ENCODE measurements around the gene ZBTB21. TPM values are rescaled to one million over a fixed set of nuclear protein-coding genes. Genes with fewer than 3 reads are reported as not detected.

The ZBTB21 gene
- polyA plus RNA-seq (2013, experiment 1 of 2): 8.5 TPM
- polyA plus RNA-seq (2013, experiment 2 of 2): 8.7 TPM

GRCh38 chr21:42009831-42010506 lies at the start of gene ZBTB21:
Gene ZBTB21 (minus strand): TSS chr21:42010360. CDS start chr21:41994095, 16,265 bp downstream.
- Histone ChIP-seq H3K36me3 (ENCODE audit: control insufficient read depth, insufficient read depth, low read length) (peaks cover 23% of the 10 kb centered on the region), H3K4me1 (ENCODE audit: control insufficient read depth, insufficient read depth, low read length, poor library complexity, severe bottlenecking) (no peaks in the 10 kb centered on the region), H3K27ac (ENCODE audit: low read depth, low read length, severe bottlenecking) (peak within 1 kb of the TSS; percentile 99), H3K4me3 (ENCODE audit: extremely low read depth, insufficient read depth, low read length, poor library complexity, severe bottlenecking) (peak within 1 kb of the TSS; percentile 70), H3K9me3 (ENCODE audit: control insufficient read depth, low read length) (peaks cover 4% of the 10 kb centered on the region)
- 0% methylated on average over 54 to 64 of the region's 75 CpGs for WGBS, 2 experiments (ENCODE audit: insufficient coverage in 2 of 2)

- 82 to 84% methylated on average over 6 of the region's 10 CpGs for WGBS, 2 experiments (ENCODE audit: insufficient coverage in 2 of 2)
- Histone ChIP-seq H3K27ac (ENCODE audit: low read depth, low read length, severe bottlenecking) (no peak overlapping the region), H3K9me3 (ENCODE audit: control insufficient read depth, low read length) (no peaks in the 10 kb centered on the region), H3K4me3 (ENCODE audit: extremely low read depth, insufficient read depth, low read length, poor library complexity, severe bottlenecking) (no peak overlapping the region), H3K4me1 (ENCODE audit: control insufficient read depth, insufficient read depth, low read length, poor library complexity, severe bottlenecking) (peaks cover 17% of the 10 kb centered on the region), H3K36me3 (ENCODE audit: control insufficient read depth, insufficient read depth, low read length) (no peaks in the 10 kb centered on the region)
These were observed 49.6 kb upstream of the ZBTB21 start for GRCh38 chr21:42059721-42060120.

GRCh38 chr21:42059141-42059540 lies 49.0 kb upstream of the ZBTB21 start:
- no peaks in the 10 kb centered on the region for H3K9me3 ChIP-seq (ENCODE audit: control insufficient read depth, low read length)
- no peak overlapping the region for H3K27ac ChIP-seq (ENCODE audit: low read depth, low read length, severe bottlenecking)
- H3K36me3 ChIP-seq (ENCODE audit: control insufficient read depth, insufficient read depth, low read length): no peaks in the 10 kb centered on the region
- peaks cover 17% of the 10 kb centered on the region for H3K4me1 ChIP-seq (ENCODE audit: control insufficient read depth, insufficient read depth, low read length, poor library complexity, severe bottlenecking)
- no peak overlapping the region for H3K4me3 ChIP-seq (ENCODE audit: extremely low read depth, insufficient read depth, low read length, poor library complexity, severe bottlenecking)
- 92 to 98% methylated on average over 9 of the region's 9 CpGs for WGBS, 2 experiments (ENCODE audit: insufficient coverage in 2 of 2)

GRCh38 chr21:42058631-42059111 lies 48.5 kb upstream of the ZBTB21 start:
- peaks cover 17% of the 10 kb centered on the region for H3K4me1 ChIP-seq (ENCODE audit: control insufficient read depth, insufficient read depth, low read length, poor library complexity, severe bottlenecking)
- no peak overlapping the region for H3K4me3 ChIP-seq (ENCODE audit: extremely low read depth, insufficient read depth, low read length, poor library complexity, severe bottlenecking)
- WGBS, 2 experiments (ENCODE audit: insufficient coverage in 2 of 2): 97 to 98% methylated on average over 11 of the region's 11 CpGs
- no peaks in the 10 kb centered on the region for H3K9me3 ChIP-seq (ENCODE audit: control insufficient read depth, low read length)
- no peak overlapping the region for H3K27ac ChIP-seq (ENCODE audit: low read depth, low read length, severe bottlenecking)
- no peaks in the 10 kb centered on the region for H3K36me3 ChIP-seq (ENCODE audit: control insufficient read depth, insufficient read depth, low read length)

GRCh38 chr21:42057851-42058437 lies 47.8 kb upstream of the ZBTB21 start:
- 90 to 91% methylated on average over 10 of the region's 11 CpGs for WGBS, 2 experiments (ENCODE audit: insufficient coverage in 2 of 2)
- Histone ChIP-seq H3K36me3 (ENCODE audit: control insufficient read depth, insufficient read depth, low read length) (no peaks in the 10 kb centered on the region), H3K4me3 (ENCODE audit: extremely low read depth, insufficient read depth, low read length, poor library complexity, severe bottlenecking) (no peak overlapping the region), H3K4me1 (ENCODE audit: control insufficient read depth, insufficient read depth, low read length, poor library complexity, severe bottlenecking) (peaks cover 17% of the 10 kb centered on the region), H3K27ac (ENCODE audit: low read depth, low read length, severe bottlenecking) (no peak overlapping the region), H3K9me3 (ENCODE audit: control insufficient read depth, low read length) (peaks cover 3% of the 10 kb centered on the region)

- Histone ChIP-seq H3K36me3 (ENCODE audit: control insufficient read depth, insufficient read depth, low read length) (no peaks in the 10 kb centered on the region), H3K4me3 (ENCODE audit: extremely low read depth, insufficient read depth, low read length, poor library complexity, severe bottlenecking) (no peak overlapping the region), H3K4me1 (ENCODE audit: control insufficient read depth, insufficient read depth, low read length, poor library complexity, severe bottlenecking) (peaks cover 17% of the 10 kb centered on the region), H3K27ac (ENCODE audit: low read depth, low read length, severe bottlenecking) (no peak overlapping the region), H3K9me3 (ENCODE audit: control insufficient read depth, low read length) (peaks cover 3% of the 10 kb centered on the region)
- WGBS, 2 experiments (ENCODE audit: insufficient coverage in 2 of 2): 55 to 58% methylated on average over 8 to 11 of the region's 17 CpGs
These were observed 47.0 kb upstream of the ZBTB21 start for GRCh38 chr21:42056996-42057689.

GRCh38 chr21:42056468-42056867 lies 46.3 kb upstream of the ZBTB21 start:
- WGBS, 2 experiments (ENCODE audit: insufficient coverage in 2 of 2): 90 to 93% methylated on average over 10 to 11 of the region's 11 CpGs
- Histone ChIP-seq H3K36me3 (ENCODE audit: control insufficient read depth, insufficient read depth, low read length) (no peaks in the 10 kb centered on the region), H3K4me1 (ENCODE audit: control insufficient read depth, insufficient read depth, low read length, poor library complexity, severe bottlenecking) (peaks cover 14% of the 10 kb centered on the region), H3K4me3 (ENCODE audit: extremely low read depth, insufficient read depth, low read length, poor library complexity, severe bottlenecking) (no peak overlapping the region), H3K27ac (ENCODE audit: low read depth, low read length, severe bottlenecking) (no peak overlapping the region), H3K9me3 (ENCODE audit: control insufficient read depth, low read length) (peaks cover 3% of the 10 kb centered on the region)

GRCh38 chr21:42055425-42055824 lies 45.3 kb upstream of the ZBTB21 start:
- no peak overlapping the region for H3K4me3 ChIP-seq (ENCODE audit: extremely low read depth, insufficient read depth, low read length, poor library complexity, severe bottlenecking)
- H3K36me3 ChIP-seq (ENCODE audit: control insufficient read depth, insufficient read depth, low read length): no peaks in the 10 kb centered on the region
- 78 to 84% methylated on average over 6 to 8 of the region's 9 CpGs for WGBS, 2 experiments (ENCODE audit: insufficient coverage in 2 of 2)
- H3K27ac ChIP-seq (ENCODE audit: low read depth, low read length, severe bottlenecking): no peak overlapping the region
- H3K9me3 ChIP-seq (ENCODE audit: control insufficient read depth, low read length): peaks cover 3% of the 10 kb centered on the region
- H3K4me1 ChIP-seq (ENCODE audit: control insufficient read depth, insufficient read depth, low read length, poor library complexity, severe bottlenecking): peaks cover 13% of the 10 kb centered on the region

- H3K4me1 ChIP-seq (ENCODE audit: control insufficient read depth, insufficient read depth, low read length, poor library complexity, severe bottlenecking): peaks cover 4% of the 10 kb centered on the region
- 69 to 73% methylated on average over 3 to 5 of the region's 9 CpGs for WGBS, 2 experiments (ENCODE audit: insufficient coverage in 2 of 2)
- H3K27ac ChIP-seq (ENCODE audit: low read depth, low read length, severe bottlenecking): peak overlapping the region; percentile 49
- H3K9me3 ChIP-seq (ENCODE audit: control insufficient read depth, low read length): peaks cover 3% of the 10 kb centered on the region
- no peaks in the 10 kb centered on the region for H3K36me3 ChIP-seq (ENCODE audit: control insufficient read depth, insufficient read depth, low read length)
- H3K4me3 ChIP-seq (ENCODE audit: extremely low read depth, insufficient read depth, low read length, poor library complexity, severe bottlenecking): no peak overlapping the region
These were observed 41.6 kb upstream of the ZBTB21 start for GRCh38 chr21:42051788-42052187.

GRCh38 chr21:42049578-42050430 lies 39.6 kb upstream of the ZBTB21 start:
- no peaks in the 10 kb centered on the region for H3K4me1 ChIP-seq (ENCODE audit: control insufficient read depth, insufficient read depth, low read length, poor library complexity, severe bottlenecking)
- 88 to 92% methylated on average over 13 to 16 of the region's 16 CpGs for WGBS, 2 experiments (ENCODE audit: insufficient coverage in 2 of 2)
- peaks cover 3% of the 10 kb centered on the region for H3K9me3 ChIP-seq (ENCODE audit: control insufficient read depth, low read length)
- no peak overlapping the region for H3K4me3 ChIP-seq (ENCODE audit: extremely low read depth, insufficient read depth, low read length, poor library complexity, severe bottlenecking)
- no peak overlapping the region for H3K27ac ChIP-seq (ENCODE audit: low read depth, low read length, severe bottlenecking)
- H3K36me3 ChIP-seq (ENCODE audit: control insufficient read depth, insufficient read depth, low read length): no peaks in the 10 kb centered on the region
